Lower leg skin (tissue), 4 donors: Measurements from ENCODE around the gene ULBP3. TPM values are rescaled to one million over a fixed set of nuclear protein-coding genes. Genes with fewer than 3 reads are reported as not detected.
"Not testable (repeated sequence)": the region's sequence is repeated elsewhere in the genome, so short reads cannot be mapped to it uniquely, and the experiment has no call there.

ENCODE experiments used
- DNase-seq, 2 donors: peaks; one replicate each; pipeline ENCODE4 v3.0.0-alpha.2; 2019; ENCODE audit warnings: low spot score in 2 of 2
- H3K4me3 ChIP-seq: fragments of 200-600 bp; sonication (generic); 2 replicates; pipeline ENCODE4 v1.5.1; 2017; ENCODE audit warnings: mild to moderate bottlenecking, low read depth; ENCODE audit not compliant: poor library complexity, severe bottlenecking
- CTCF ChIP-seq, 3 donors: fragments of 450-650 bp; IDR thresholded peaks; one replicate each; pipeline ENCODE4 v1.5.1; 2016; ENCODE audit warnings: antibody characterized with exemption in 3 of 3, mild to moderate bottlenecking in 3 of 3, moderate library complexity in 2 of 3
- POLR2A ChIP-seq, 2 donors: fragments of 450-650 bp; IDR thresholded peaks; one replicate each; pipeline ENCODE4 v1.6.1; 2016 to 2017; ENCODE audit warnings: antibody characterized with exemption in 2 of 2, mild to moderate bottlenecking in 1 of 2, moderate library complexity in 1 of 2
- WGBS, 2 donors: methylation state at CpG; one replicate each; pipeline ENCODE4 v1.1.5; 2018; 5-methylcytosine and 5-hydroxymethylcytosine counted together
- intact Hi-C: fragments of 100-400 bp; cut with DNase I; formaldehyde crosslinking; loops from one replicate; pipeline ENCODE4 v1.15.0; 2023; ENCODE audit warnings: low total_unique reads
- total RNA-seq, 4 donors: library from RNA; depleted of rRNA; stranded (reverse); fragments of >200 nt; gene quantifications; one replicate each; pipeline ENCODE4 v1.1.0, GENCODE V29; 2016

The ULBP3 gene
- total RNA-seq, 4 donors from 2014 or later: 1.2 to 2.4 (median 1.2) TPM; not detected in 1

- 25 to 26% methylated on average over 6 of the region's 6 CpGs for WGBS, 2 donors
- H3K4me3 ChIP-seq: no peak overlapping the region
- TF ChIP-seq POLR2A (IDR thresholded peaks at IDR 0.05): no peak
- peak in 1 of 3 donors; percentile 34 for TF ChIP-seq CTCF (IDR thresholded peaks at IDR 0.05)
- intact Hi-C loops: loop anchor here (5.0 to 10.0 kb wide), 2 partner anchors 84 to 182 kb away; no protein-coding TSS in a partner anchor
- peak in 1 of 2 donors; percentile 83 for DNase-seq
Measured at GRCh38 chr6:150016324-150017185, 52.4 kb downstream of the ULBP3 start.

GRCh38 chr6:150015281-150016001, 53.5 kb downstream of the ULBP3 start:
- intact Hi-C loops: loop anchor here (5.0 to 10.0 kb wide), 2 partner anchors 83 to 181 kb away; no protein-coding TSS in a partner anchor
- WGBS, 2 donors: 5 to 9% methylated on average over 15 of the region's 15 CpGs
- H3K4me3 ChIP-seq: not testable (repeated sequence)
- peak in 1 of 2 donors; percentile 66 for DNase-seq

- peak in 1 of 2 donors; percentile 58 for DNase-seq
- intact Hi-C loops: loop anchor here (5.0 to 10.0 kb wide), 2 partner anchors 82 to 180 kb away; no protein-coding TSS in a partner anchor
- WGBS, 2 donors: 0% methylated on average over 2 of the region's 50 CpGs; no CpG with 5 or more reads in 1 of the 2 donors
- not testable (repeated sequence) for H3K4me3 ChIP-seq
Measured at GRCh38 chr6:150014623-150015280, 54.2 kb downstream of the ULBP3 start.

- 13 to 22% methylated on average over 7 to 8 of the region's 24 CpGs for WGBS, 2 donors
- H3K4me3 ChIP-seq: not testable (repeated sequence)
- intact Hi-C loops: loop anchor here (10.0 kb wide), 1 partner anchor 179 kb away; no protein-coding TSS in a partner anchor
- DNase-seq: peak in 1 of 2 donors; percentile 36
Measured at GRCh38 chr6:150013785-150014622, 54.9 kb downstream of the ULBP3 start.

- intact Hi-C loops: loop anchor here (10.0 kb wide), 1 partner anchor 178 kb away; no protein-coding TSS in a partner anchor
- WGBS, 2 donors: 27 to 54% methylated on average over 8 of the region's 8 CpGs
- not testable (repeated sequence) for H3K4me3 ChIP-seq
- DNase-seq: peak in 1 of 2 donors; percentile 40
Measured at GRCh38 chr6:150012846-150013784, 55.8 kb downstream of the ULBP3 start.

Other genes with a start within 250 kb of the ULBP3 start
- gene LRP11, start 204.8 kb downstream of the ULBP3 start, total RNA-seq: 10 to 100 TPM; 56.0 to 98.3 (median 78.4) TPM
- 10 to 100 TPM; 20.8 to 48.5 (median 36.2) TPM for gene RAET1E, start 171.0 kb downstream of the ULBP3 start, total RNA-seq
- 1 to 10 TPM in 2 of 4 donors, under 1 TPM in 1, not detected in 1; 0.34 to 5.5 (median 4.5) TPM for gene RAET1G, start 146.0 kb downstream of the ULBP3 start, total RNA-seq
- under 1 TPM in 2 of 4 donors, not detected in 2; 0.25 to 0.68 TPM for gene ULBP2, start 127.1 kb downstream of the ULBP3 start, total RNA-seq
- gene ULBP1, start 105.2 kb downstream of the ULBP3 start, total RNA-seq: under 1 TPM in 2 of 4 donors, not detected in 2; 0.32 to 0.38 TPM
- gene RAET1L, start 43.6 kb downstream of the ULBP3 start, total RNA-seq: 1 to 10 TPM; 1.2 to 7.1 (median 3.6) TPM
- gene PPP1R14C, start 73.9 kb upstream of the ULBP3 start, total RNA-seq: 100 to 1,000 TPM; 116 to 145 (median 127) TPM